Ectodermal cell (in vitro differentiated cells): Measurements from ENCODE around the gene DENND2A.
"Not testable (repeated sequence)": the region's sequence is repeated elsewhere in the genome, so short reads cannot be mapped to it uniquely, and the experiment has no call there.

Experiments
- H3K27ac ChIP-seq: 2 replicates; pipeline ENCODE4 v1.7.0; 2013; ENCODE audit warnings: mild to moderate bottlenecking, low read depth, low read length; ENCODE audit not compliant: insufficient read depth, poor library complexity, severe bottlenecking
- H3K27me3 ChIP-seq: 2 replicates; pipeline ENCODE4 v1.7.0; 2013; ENCODE audit warnings: mild to moderate bottlenecking, low read length; ENCODE audit not compliant: insufficient read depth, control insufficient read depth, poor library complexity, severe bottlenecking
- H3K36me3 ChIP-seq: one replicate; pipeline ENCODE4 v1.7.0; 2013; ENCODE audit warnings: low read length; ENCODE audit not compliant: control insufficient read depth, insufficient read depth
- H3K4me1 ChIP-seq: one replicate; pipeline ENCODE4 v1.7.0; 2013; ENCODE audit warnings: low read length; ENCODE audit not compliant: control insufficient read depth, insufficient read depth
- H3K4me3 ChIP-seq: 2 replicates; pipeline ENCODE4 v1.7.0; 2013; ENCODE audit warnings: low read depth, low read length, control low read depth; ENCODE audit not compliant: insufficient read depth
- H3K9me3 ChIP-seq: 2 replicates; pipeline ENCODE4 v1.7.0; 2013; ENCODE audit warnings: mild to moderate bottlenecking, low read length, moderate library complexity; ENCODE audit not compliant: control insufficient read depth
- WGBS, 2 experiments: methylation state at CpG; one replicate each; pipeline ENCODE4 v1.1.7; 2013; ENCODE audit warnings: missing lambda C conversion rate in 2 of 2; 5-methylcytosine and 5-hydroxymethylcytosine counted together

DENND2A gene

GRCh38 chr7:140649556-140650205 is 9.1 kb upstream of the DENND2A start:
- WGBS, 2 experiments: 87 to 92% methylated on average over 6 of the region's 6 CpGs
- no peak overlapping the region for H3K4me3 ChIP-seq
- no peaks in the 10 kb centered on the region for H3K36me3 ChIP-seq

GRCh38 chr7:140646931-140647647 is 6.5 kb upstream of the DENND2A start:
- H3K9me3 ChIP-seq: no peaks in the 10 kb centered on the region
- peak overlapping the region; percentile 16 for H3K27ac ChIP-seq
- 30 to 37% methylated on average over 8 of the region's 8 CpGs for WGBS, 2 experiments
- H3K27me3 ChIP-seq: peaks cover 5% of the 10 kb centered on the region
- no peak overlapping the region for H3K4me3 ChIP-seq
- H3K36me3 ChIP-seq: no peaks in the 10 kb centered on the region
- H3K4me1 ChIP-seq: peaks cover 8% of the 10 kb centered on the region

More at GRCh38 chr7:140649556-140650205, 9.1 kb upstream of the DENND2A start:
- Histone ChIP-seq H3K27me3 (no peaks in the 10 kb centered on the region), H3K27ac (no peak overlapping the region), H3K4me1 (peaks cover 8% of the 10 kb centered on the region), H3K9me3 (no peaks in the 10 kb centered on the region)

GRCh38 chr7:140645166-140645900 is 4.7 kb upstream of the DENND2A start:
- Histone ChIP-seq H3K27me3 (peaks cover 18% of the 10 kb centered on the region), H3K4me3 (no peak overlapping the region), H3K4me1 (peaks cover 13% of the 10 kb centered on the region), H3K9me3 (no peaks in the 10 kb centered on the region), H3K27ac (no peak overlapping the region), H3K36me3 (no peaks in the 10 kb centered on the region)
- WGBS, 2 experiments: 87 to 93% methylated on average over 8 of the region's 8 CpGs

- 93 to 94% methylated on average over 13 of the region's 13 CpGs for WGBS, 2 experiments
- H3K27me3 ChIP-seq: peaks cover 22% of the 10 kb centered on the region
Observed at GRCh38 chr7:140644761-140645160, 4.1 kb upstream of the DENND2A start.

GRCh38 chr7:140643416-140643815 is 2.8 kb upstream of the DENND2A start:
- H3K36me3 ChIP-seq: no peaks in the 10 kb centered on the region
- H3K4me1 ChIP-seq: peaks cover 23% of the 10 kb centered on the region
- H3K4me3 ChIP-seq: no peak overlapping the region
- H3K27me3 ChIP-seq: peaks cover 23% of the 10 kb centered on the region
- 87 to 93% methylated on average over 5 of the region's 5 CpGs for WGBS, 2 experiments
- no peaks in the 10 kb centered on the region for H3K9me3 ChIP-seq
- no peak overlapping the region for H3K27ac ChIP-seq

More at GRCh38 chr7:140644761-140645160, 4.1 kb upstream of the DENND2A start:
- peaks cover 13% of the 10 kb centered on the region for H3K4me1 ChIP-seq
- not testable (repeated sequence) for H3K36me3 ChIP-seq, H3K27ac ChIP-seq, H3K4me3 ChIP-seq, H3K9me3 ChIP-seq

DNA sequence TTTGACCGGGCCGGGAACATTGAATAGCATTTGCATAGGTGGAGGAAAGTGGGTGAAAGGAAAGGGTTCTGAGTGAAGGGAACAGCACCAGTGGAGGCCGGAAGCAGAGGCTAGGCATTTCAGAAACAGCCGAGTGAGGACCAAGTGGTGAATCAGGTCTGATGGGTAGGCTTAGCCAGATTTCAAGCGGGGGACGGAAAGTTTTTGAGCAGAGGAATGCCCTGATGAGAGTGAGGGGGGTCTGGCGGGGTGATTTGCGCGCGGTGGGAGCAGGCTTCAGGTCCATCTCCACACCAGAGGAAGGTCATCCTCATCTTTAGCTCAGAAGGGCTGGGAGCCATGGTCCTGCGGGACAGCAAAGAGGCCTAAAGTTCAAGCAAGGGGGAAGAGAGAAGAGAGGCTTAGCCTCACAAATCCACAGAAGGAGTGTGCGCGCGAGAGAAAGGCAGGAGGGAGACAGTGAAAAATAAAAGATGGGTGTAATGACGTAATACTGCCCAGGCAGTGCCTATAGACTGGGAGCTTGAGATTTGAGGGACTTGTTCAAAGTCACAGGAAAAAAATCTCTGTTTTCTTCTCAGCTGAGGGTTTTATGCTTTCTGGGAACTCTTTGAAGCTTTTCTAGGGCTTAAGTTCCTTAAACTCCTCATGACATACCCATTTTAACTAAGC is 1.0 kb upstream of the DENND2A start:
- H3K36me3 ChIP-seq: no peaks in the 10 kb centered on the region
- H3K4me3 ChIP-seq: peak overlapping the region; percentile 55
- H3K27me3 ChIP-seq: peaks cover 23% of the 10 kb centered on the region
- WGBS, 2 experiments: 40 to 42% methylated on average over 15 of the region's 15 CpGs
- H3K4me1 ChIP-seq: peaks cover 20% of the 10 kb centered on the region
- H3K27ac ChIP-seq: no peak overlapping the region
- no peaks in the 10 kb centered on the region for H3K9me3 ChIP-seq

- Histone ChIP-seq H3K9me3 (no peaks in the 10 kb centered on the region), H3K27me3 (peaks cover 23% of the 10 kb centered on the region), H3K27ac (peak overlapping the region; percentile 44), H3K4me1 (peaks cover 31% of the 10 kb centered on the region), H3K36me3 (no peaks in the 10 kb centered on the region), H3K4me3 (peak overlapping the region; percentile 55)
- WGBS, 2 experiments: 0% methylated on average over 74 of the region's 74 CpGs
Observed at GRCh38 chr7:140640060-140640637, 464 bp downstream of the DENND2A start.

- 34 to 35% methylated on average over 12 of the region's 15 CpGs for WGBS, 2 experiments
- peaks cover 23% of the 10 kb centered on the region for H3K27me3 ChIP-seq
- no peaks in the 10 kb centered on the region for H3K36me3 ChIP-seq
- no peaks in the 10 kb centered on the region for H3K9me3 ChIP-seq
- peaks cover 31% of the 10 kb centered on the region for H3K4me1 ChIP-seq
- peak overlapping the region; percentile 44 for H3K27ac ChIP-seq
- peak overlapping the region; percentile 55 for H3K4me3 ChIP-seq
Observed at GRCh38 chr7:140639366-140640053, 1.1 kb downstream of the DENND2A start.

DNA sequence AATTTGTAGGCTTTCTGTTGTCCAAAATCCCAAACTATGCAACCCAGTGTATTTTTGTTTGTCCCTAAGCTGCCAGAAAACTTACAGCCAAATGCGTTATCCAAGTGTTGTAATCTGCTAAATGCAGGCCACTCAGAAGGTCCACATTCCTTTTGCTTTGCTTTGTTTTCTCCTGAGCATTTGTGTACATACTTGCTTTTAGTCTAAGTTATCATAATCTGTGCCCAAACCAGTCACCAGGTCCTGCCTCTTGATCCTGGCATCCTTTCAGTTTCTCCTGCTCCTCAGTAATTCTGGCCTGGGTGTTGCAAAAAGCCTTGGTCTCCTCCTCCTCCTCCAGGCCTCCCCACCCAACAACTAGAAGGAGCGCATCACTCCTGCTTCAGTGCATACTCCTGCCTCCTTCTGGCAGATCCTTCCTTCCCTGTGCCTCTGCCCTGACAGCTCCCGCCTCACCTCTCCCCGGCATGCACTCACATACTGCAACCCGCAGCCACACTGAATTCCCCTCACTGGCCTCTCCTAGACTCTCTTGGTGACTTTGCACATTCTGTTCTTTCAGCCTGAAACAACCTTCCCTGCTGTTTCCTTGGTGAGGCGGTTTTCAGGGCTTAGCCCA is 2.3 kb downstream of the DENND2A start:
- Histone ChIP-seq H3K4me1 (peaks cover 31% of the 10 kb centered on the region), H3K27ac (peak overlapping the region; percentile 3), H3K27me3 (peaks cover 23% of the 10 kb centered on the region), H3K36me3 (no peaks in the 10 kb centered on the region), H3K4me3 (no peak overlapping the region), H3K9me3 (no peaks in the 10 kb centered on the region)
- WGBS, 2 experiments: 50 to 52% methylated on average over 6 of the region's 6 CpGs
